Measurements from ENCODE around the gene TFF1.

The TFF1 gene

DNA sequence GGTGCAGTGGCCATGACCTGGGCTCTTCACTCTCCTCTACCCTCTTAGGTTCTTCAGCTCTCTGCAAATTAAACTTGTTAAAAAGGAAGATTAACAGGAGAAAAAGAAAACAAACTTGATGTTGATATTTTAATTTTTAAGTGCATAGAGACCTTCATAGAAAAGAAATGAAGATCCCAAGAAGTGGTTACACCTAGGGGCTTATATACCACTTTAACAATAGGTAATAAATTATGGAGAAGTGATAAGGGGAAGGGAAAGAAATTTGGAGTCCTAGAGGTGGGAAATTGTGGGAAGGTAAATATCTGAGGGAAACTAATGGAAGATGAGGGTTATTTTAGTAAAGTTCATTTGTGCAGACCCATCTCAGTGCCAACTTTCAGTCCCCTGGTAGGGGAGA is 34.7 kb downstream of the TFF1 start:
- no peak overlapping the region for H3K27ac Mint-ChIP-seq
- peaks cover 39% of the 10 kb centered on the region for H3K27me3 Mint-ChIP-seq (ENCODE audit: low read depth)
- H3K4me1 Mint-ChIP-seq: no peaks in the 10 kb centered on the region
- no peaks in the 10 kb centered on the region for H3K36me3 Mint-ChIP-seq (ENCODE audit: low read depth)
- TF ChIP-seq, protein P1, sequence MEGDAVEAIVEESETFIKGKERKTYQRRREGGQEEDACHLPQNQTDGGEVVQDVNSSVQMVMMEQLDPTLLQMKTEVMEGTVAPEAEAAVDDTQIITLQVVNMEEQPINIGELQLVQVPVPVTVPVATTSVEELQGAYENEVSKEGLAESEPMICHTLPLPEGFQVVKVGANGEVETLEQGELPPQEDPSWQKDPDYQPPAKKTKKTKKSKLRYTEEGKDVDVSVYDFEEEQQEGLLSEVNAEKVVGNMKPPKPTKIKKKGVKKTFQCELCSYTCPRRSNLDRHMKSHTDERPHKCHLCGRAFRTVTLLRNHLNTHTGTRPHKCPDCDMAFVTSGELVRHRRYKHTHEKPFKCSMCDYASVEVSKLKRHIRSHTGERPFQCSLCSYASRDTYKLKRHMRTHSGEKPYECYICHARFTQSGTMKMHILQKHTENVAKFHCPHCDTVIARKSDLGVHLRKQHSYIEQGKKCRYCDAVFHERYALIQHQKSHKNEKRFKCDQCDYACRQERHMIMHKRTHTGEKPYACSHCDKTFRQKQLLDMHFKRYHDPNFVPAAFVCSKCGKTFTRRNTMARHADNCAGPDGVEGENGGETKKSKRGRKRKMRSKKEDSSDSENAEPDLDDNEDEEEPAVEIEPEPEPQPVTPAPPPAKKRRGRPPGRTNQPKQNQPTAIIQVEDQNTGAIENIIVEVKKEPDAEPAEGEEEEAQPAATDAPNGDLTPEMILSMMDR (IDR thresholded peaks at IDR 0.05; ENCODE audit: unreplicated experiment in 3 of 3): no peak
- peaks cover 25% of the 10 kb centered on the region for H3K9me3 Mint-ChIP-seq
- H3K4me3 Mint-ChIP-seq: no peak overlapping the region

DNA sequence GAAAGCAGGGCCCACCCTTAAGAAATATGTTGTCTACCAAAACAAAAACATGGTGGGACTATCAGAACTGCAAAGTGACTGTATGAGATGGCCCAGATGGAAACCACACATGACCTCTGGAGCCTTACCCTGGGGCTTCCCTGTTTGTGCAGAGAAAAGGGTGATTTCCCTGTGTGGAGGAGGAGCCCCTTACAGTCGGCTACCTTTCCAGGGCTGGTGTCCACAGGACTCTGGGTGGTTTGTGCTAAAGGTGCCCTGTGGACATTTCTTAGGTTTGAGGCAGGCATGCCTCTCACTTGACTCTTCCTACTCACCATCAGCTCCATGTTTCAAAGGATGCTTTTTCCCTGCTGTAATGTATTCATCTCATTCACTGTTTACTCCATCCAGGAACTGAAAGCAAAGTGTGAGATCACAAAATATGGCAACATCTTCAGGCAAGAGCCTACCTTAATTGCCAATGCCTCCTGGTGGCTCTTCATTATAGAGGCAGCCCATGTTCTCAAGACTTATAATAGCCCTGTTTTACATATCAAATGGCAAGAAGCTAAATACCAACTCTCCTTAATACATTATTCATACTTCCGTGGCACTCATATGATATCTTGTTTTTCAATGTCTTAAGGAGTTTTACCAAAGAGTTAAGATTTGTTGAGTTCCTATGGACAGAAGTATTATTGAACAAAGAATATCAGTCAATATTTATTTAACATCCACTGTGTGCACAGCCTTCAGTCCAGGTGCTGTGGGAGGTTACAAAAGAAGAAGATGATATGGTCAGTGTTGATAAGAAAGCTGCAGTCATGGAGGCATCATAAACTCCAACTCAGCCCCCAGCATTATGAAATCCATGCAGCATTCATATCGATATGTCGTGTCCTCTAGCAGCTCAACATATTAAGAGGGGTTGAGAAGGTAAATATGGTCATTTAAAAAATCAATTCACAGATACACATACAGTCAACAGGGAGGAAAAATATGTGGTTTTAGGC is 35.7 kb downstream of the TFF1 start:
- Mint-ChIP-seq H3K9me3 (peaks cover 26% of the 10 kb centered on the region), H3K4me3 (no peak overlapping the region), H3K36me3 (ENCODE audit: low read depth) (no peaks in the 10 kb centered on the region), H3K27ac (no peak overlapping the region), H3K4me1 (no peaks in the 10 kb centered on the region), H3K27me3 (ENCODE audit: low read depth) (peaks cover 32% of the 10 kb centered on the region)
- TF ChIP-seq, protein P1 (IDR thresholded peaks at IDR 0.05; ENCODE audit: unreplicated experiment in 3 of 3): no peak

DNA sequence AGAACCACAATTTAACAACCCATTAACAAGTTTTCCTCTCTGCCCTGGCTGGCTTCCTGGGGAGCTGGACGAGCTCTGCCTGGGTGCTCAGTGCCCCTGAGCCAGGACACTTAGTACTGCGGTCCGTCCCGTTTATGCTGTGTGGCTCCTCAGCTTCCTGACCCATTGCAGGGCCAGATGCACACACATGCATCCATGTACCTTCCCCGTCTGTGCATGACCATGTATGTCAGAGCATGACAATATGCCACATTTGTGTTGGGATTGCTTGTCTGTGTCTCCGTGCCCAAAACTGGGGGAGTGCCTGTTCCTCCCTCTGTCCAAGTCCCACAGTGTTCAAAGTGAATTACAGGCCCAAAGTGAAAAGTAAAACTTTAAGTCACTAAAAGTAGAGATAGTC is 41.4 kb downstream of the TFF1 start:
- H3K27me3 Mint-ChIP-seq (ENCODE audit: low read depth): peaks cover 8% of the 10 kb centered on the region
- TF ChIP-seq, protein P1 (IDR thresholded peaks at IDR 0.05; ENCODE audit: unreplicated experiment in 3 of 3): no peak
- H3K4me3 Mint-ChIP-seq: no peak overlapping the region
- no peaks in the 10 kb centered on the region for H3K36me3 Mint-ChIP-seq (ENCODE audit: low read depth)
- H3K9me3 Mint-ChIP-seq: peaks cover 16% of the 10 kb centered on the region
- H3K27ac Mint-ChIP-seq: no peak overlapping the region
- no peaks in the 10 kb centered on the region for H3K4me1 Mint-ChIP-seq

DNA sequence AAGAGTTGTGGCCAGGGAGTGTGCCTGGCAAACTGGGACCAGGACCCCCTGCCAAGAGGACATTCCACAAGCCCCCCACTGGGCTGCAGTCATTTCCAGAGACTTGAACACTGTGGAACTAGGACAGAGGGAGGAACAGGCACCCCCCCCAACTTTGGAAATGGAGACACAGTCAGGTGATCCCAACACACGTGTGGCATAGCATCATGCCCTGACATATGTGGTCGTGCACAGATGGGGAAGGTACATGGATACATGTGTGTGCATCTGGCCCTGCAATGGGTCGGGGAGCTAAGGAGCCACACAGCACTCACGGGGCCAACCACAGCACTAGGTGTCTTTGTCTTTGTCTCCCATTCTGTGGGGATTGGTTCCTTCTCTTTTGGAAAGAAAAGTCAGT is 44.5 kb downstream of the TFF1 start:
- Mint-ChIP-seq H3K9me3 (peaks cover 9% of the 10 kb centered on the region), H3K4me1 (no peaks in the 10 kb centered on the region), H3K27ac (no peak overlapping the region), H3K27me3 (ENCODE audit: low read depth) (peaks cover 4% of the 10 kb centered on the region), H3K4me3 (no peak overlapping the region), H3K36me3 (ENCODE audit: low read depth) (no peaks in the 10 kb centered on the region)
- TF ChIP-seq, protein P1 (IDR thresholded peaks at IDR 0.05; ENCODE audit: unreplicated experiment in 3 of 3): no peak

DNA sequence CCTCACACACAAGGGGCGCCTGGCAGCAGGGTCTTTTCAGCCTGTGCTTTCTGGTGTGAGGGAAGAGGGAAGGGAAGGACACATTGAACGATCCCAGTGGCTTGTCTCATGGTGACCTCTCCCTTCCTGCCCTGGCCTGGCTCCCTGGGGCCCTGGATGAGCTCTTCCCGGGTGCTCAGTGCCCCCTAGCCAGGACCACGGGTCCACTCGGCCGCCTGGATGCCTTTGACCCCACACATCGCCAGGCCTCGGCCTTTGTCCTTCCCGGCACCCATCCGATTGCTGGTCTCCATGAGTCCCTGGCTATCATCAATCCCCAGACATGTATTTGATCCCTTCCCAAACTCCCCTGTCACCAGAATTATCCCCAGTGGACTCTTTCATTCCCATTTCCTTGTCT is 45.1 kb downstream of the TFF1 start:
- TF ChIP-seq, protein P1 (IDR thresholded peaks at IDR 0.05; ENCODE audit: unreplicated experiment in 3 of 3): no peak
- Mint-ChIP-seq H3K4me1 (no peaks in the 10 kb centered on the region), H3K27me3 (ENCODE audit: low read depth) (peaks cover 4% of the 10 kb centered on the region), H3K4me3 (no peak overlapping the region), H3K9me3 (peaks cover 9% of the 10 kb centered on the region), H3K27ac (no peak overlapping the region), H3K36me3 (ENCODE audit: low read depth) (no peaks in the 10 kb centered on the region)

DNA sequence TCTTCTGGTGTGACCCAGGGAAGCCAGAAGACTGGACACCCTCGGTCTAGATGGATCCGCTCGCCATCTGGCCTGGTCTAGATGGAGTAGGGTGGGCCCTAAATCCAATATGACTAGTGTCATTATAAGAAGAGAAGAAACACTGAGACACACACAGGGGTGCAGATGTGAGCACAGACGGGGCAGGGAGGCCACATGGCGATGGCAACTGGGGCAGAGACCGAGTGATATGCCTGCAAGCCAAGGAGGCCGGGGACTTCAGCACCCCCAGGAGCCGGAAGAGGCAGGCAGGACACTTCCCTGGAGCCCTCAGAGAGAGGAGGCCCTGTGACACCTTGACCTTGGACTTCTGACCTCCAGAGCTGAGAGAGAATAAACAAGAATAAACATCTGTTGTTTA is 45.5 kb downstream of the TFF1 start:
- Mint-ChIP-seq H3K27ac (no peak overlapping the region), H3K4me1 (no peaks in the 10 kb centered on the region), H3K36me3 (ENCODE audit: low read depth) (no peaks in the 10 kb centered on the region), H3K4me3 (no peak overlapping the region), H3K27me3 (ENCODE audit: low read depth) (peaks cover 4% of the 10 kb centered on the region), H3K9me3 (peaks cover 9% of the 10 kb centered on the region)
- TF ChIP-seq, protein P1 (IDR thresholded peaks at IDR 0.05; ENCODE audit: unreplicated experiment in 3 of 3): no peak

All from nephron (organoid).